NCI-H2107 (cell line): ENCODE measurements around the gene SKA1.
"Not testable (repeated sequence)": the region's sequence is repeated elsewhere in the genome, so short reads cannot be mapped to it uniquely, and the experiment has no call there.

Source experiments
- DNase-seq: peaks from one replicate; lab custom pipeline; 2025; lab: John Stamatoyannopoulos, UW

Gene SKA1

DNA sequence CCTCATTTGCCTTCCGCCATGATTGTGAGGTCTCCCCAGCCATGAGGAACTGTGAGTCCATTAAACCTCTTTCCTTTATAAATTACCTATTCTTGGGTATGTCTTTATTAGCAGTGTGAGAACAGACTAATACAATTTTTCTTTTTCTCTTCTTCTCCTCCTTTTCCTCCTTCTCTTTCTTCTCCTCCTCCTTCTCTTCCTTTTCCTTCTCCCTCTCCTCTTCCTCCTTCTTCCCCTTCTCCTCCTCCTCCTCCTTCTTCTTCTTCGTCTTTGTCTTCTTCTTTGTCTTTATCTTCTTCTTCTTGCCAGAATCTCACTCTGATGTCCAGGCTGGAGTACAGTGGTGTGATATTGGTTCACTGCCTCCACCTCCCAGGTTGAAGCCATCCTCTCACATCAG, 20.2 kb downstream of the SKA1 start:
- DNase-seq: no peak

GRCh38 chr18:50396005-50396660, 21.3 kb downstream of the SKA1 start:
- DNase-seq: no peak

DNA sequence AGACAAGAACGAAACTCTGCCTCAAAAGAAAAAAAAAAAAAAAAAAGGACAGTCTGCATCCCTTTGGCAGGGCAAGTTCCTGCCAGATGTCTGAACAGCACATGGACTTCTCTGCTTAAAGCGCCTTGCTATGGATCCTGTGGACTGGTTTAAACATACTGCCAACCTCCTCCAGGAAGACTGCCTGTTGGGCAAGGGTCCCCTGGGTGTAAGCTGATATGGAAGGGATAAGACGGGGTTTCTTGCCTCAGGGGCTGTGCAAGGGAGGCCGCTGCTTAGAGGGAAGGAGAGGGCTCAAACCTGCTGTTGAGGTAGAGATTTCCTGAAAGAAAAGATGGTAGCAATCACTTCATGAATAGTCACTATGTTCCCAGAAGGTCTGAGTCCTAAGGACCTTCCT, 22.2 kb downstream of the SKA1 start:
- no peak for DNase-seq

DNA sequence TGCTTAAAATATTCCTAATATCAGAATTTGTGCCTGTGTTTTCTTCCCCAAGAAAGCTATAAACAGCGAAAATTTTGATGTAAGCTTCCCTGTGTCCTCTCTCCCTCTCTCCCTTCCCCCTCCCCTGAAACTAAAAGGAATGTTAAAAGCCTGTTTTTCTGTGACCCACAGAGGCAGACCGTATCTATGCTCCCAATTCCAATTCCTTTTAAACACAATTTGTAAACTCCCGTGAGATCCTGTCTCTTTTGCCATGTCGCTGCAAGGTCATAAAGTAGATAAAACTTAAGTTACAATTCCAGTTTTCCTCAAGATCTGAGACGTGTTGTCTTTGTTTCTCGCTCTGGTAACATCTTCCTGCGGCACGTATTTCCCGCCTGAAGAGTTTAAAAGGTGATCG, 23.3 kb downstream of the SKA1 start:
- DNase-seq: no peak

- DNase-seq: no peak
Observed at GRCh38 chr18:50398947-50399346, 24.1 kb downstream of the SKA1 start.

DNA sequence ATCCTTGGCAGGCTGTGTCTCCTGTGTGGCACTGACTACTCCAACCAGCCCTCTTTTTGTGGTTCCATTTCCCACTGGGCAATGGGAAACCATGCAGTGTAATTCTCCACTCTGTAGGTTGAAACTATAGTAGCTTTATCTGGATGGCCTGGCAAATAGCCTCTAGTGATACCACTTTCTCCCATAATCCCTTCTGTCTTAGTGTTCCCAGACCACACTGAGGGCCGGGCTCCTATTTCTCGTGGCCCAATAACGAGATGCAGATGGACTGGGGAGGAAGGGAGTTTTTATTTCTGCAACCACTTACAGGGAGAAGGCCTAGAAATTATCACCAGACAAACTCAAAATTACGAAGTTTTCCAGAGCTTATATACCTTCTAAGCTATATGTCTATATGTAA, 24.7 kb downstream of the SKA1 start:
- no peak for DNase-seq

- not testable (repeated sequence) for DNase-seq
Observed at GRCh38 chr18:50400438-50400837, 25.6 kb downstream of the SKA1 start.

- DNase-seq: no peak
Observed at GRCh38 chr18:50401295-50401694, 26.4 kb downstream of the SKA1 start.

GRCh38 chr18:50401888-50402287, 27.0 kb downstream of the SKA1 start:
- peak; percentile 67 for DNase-seq

DNA sequence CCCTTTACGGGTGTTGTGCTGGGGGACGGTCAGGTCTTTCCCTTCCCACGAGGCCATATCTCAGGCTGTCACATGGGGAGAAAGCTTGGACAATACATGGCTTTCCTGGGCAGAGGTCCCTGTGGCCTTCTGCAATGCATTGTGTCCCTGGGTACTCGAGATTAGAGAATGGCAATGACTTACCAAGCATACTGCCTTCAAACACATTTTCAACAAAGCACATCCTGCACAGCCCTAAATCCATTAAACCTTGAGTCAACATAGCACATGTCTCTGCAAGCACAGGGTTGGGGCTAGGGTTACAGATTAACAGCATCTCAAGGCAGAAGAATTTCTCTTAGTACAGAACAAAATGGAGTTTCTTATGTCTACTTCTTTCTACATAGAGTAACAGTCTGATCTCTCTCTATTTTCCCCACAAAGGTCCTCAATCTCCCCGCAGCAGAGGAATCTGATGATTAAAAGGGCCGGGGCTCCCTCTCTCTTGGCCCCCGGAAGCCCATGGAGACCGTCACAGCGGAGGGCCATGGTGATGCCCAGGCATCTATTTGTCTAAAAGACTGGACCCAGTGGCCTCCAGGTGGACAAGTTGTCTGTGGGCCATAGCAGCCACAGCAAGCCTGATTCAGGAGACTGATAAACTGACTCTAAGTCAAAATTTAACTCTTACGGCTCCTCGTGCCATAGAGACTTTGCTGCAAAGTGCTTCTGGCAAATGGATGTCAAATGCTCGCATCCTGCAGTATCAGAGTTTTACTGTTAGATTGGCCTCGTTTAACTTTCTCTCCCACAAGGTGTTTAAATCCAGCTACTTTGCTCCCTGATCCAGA, 30.1 kb downstream of the SKA1 start:
- DNase-seq: not testable (repeated sequence)

GRCh38 chr18:50405582-50406271, 30.9 kb downstream of the SKA1 start:
- DNase-seq: no peak

GRCh38 chr18:50409236-50409635, 34.4 kb downstream of the SKA1 start:
- no peak for DNase-seq

GRCh38 chr18:50410008-50410407, 35.2 kb downstream of the SKA1 start:
- no peak for DNase-seq

DNA sequence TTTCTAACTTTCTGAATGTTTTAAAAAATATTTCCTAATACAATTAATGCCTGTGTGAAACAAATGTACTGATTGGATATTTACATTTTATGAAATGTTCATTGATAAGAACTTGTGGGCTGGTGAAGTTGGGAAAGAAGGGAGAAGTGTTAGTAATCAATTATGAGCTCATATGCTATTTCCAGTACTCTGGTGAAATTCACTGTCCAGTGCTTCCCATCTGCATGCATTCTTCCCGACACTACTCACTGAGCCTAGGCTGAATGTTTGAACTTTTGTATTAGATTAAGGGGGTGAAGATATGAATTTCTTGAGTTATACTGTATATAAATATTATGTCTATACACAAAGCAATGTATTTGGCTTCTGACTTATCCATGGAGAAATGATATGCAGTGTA, 36.0 kb downstream of the SKA1 start:
- no peak for DNase-seq

DNA sequence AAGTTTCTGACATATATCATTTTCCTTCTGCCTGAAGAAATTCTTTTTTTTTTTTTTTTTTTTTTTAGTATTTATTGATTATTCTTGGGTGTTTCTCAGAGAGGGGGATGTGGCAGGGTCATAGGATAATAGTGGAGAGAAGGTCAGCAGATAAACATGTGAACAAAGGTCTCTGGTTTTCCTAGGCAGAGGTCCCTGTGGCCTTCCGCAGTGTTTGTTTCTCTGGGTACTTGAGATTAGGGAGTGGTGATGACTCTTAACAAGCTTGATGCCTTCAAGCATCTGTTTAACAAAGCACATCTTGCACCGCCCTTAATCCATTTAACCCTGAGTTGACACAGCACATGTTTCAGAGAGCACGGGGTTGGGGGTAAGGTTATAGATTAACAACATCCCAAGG, 42.0 kb downstream of the SKA1 start:
- DNase-seq: not testable (repeated sequence)

GRCh38 chr18:50417705-50418104, 42.9 kb downstream of the SKA1 start:
- not testable (repeated sequence) for DNase-seq

DNA sequence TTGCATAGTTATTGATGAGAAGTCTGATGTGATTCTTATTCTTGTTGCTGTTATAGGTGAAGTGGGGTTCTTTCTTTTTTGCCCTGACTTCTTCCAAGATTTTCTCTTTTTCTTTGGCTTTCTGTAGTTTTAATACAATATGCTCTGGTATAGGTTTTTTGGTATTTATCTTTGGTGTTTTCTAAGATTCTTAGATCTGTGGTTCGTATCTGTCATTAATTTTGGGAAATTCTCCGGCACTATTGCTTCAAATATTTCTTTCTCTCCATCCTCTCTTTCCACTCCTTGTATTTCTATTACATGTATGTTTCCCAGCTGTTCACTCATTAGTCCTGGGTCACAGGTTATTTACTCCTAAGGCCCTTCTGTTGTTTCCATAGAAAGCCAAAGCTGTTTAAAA, 43.8 kb downstream of the SKA1 start:
- DNase-seq: no peak

DNA sequence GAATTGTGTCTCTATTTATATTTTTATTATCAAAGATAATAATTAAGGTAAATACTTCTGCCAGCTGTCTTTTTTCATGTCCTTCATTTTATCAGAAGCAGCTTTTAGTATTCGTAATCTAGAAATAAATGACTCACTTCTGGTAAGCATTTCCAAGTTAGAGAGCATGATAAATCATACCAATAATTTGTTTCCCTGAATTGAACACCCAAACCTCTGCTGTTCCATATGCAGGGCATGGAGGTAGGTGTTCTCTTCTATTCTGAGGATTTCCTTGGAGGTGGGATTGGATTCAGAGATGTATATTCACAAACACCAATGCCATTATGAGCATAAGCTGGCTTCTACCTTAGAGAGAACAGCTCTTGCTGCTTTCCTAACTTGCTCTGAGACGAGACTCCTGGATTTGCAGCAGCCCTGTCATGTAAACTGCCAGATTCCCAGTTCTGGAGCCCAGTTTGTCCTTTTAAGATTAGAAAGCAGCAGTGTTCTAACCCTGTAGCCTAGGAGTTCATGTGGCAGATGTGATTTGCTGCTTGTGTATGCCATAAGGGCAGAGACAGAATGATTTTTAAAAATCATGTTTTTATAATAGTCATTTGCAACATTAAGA, 47.5 kb downstream of the SKA1 start:
- DNase-seq: no peak

- DNase-seq: no peak
Observed at GRCh38 chr18:50424877-50425690, 50.2 kb downstream of the SKA1 start.

DNA sequence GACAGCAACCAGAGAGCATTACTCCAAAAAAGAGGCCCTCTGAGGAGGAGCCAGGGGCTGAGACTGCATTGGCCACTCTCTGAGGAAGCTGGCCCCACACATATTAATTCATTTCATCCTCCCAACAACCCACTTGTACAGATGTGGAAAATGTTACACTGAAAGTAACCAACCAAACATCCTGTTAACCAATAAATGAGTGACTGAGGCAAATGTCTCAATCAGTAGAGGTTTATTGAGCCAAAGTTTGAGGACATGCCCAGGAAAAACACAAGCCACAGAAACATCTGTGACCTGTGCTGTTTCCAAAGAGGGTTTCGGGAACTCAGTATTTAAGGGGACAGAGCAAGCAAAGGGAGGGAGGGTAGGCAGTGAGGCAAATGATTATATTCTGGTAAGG, 53.0 kb downstream of the SKA1 start:
- DNase-seq: no peak

GRCh38 chr18:50428531-50429206, 53.8 kb downstream of the SKA1 start:
- no peak for DNase-seq
